ENCODE measurements around the gene PDZD2.

DNA sequence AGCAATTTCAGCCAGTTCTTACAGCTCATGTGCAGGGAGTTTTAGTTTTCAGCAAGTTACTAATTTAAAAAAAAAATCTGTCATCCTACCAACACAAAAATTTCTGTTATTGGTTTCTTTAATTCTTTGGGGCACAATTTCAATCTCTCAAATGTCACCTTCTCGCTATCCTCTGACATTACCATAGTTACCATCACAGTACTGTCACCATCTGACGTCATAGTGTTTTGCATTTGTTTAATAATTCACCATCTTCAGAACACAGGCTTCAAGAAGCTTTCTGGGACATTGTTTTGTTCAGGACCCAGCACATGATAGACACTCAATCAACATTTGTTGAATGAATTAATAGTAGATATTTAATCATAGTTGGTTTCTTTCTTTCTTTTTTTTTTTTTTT, 155.1 kb downstream of the PDZD2 start:
- no peak for TF ChIP-seq POLR2A (IDR thresholded peaks at IDR 0.05; ENCODE audit: borderline replicate concordance, extremely low read depth, insufficient read depth, insufficient read length)
- TF ChIP-seq, protein P1, sequence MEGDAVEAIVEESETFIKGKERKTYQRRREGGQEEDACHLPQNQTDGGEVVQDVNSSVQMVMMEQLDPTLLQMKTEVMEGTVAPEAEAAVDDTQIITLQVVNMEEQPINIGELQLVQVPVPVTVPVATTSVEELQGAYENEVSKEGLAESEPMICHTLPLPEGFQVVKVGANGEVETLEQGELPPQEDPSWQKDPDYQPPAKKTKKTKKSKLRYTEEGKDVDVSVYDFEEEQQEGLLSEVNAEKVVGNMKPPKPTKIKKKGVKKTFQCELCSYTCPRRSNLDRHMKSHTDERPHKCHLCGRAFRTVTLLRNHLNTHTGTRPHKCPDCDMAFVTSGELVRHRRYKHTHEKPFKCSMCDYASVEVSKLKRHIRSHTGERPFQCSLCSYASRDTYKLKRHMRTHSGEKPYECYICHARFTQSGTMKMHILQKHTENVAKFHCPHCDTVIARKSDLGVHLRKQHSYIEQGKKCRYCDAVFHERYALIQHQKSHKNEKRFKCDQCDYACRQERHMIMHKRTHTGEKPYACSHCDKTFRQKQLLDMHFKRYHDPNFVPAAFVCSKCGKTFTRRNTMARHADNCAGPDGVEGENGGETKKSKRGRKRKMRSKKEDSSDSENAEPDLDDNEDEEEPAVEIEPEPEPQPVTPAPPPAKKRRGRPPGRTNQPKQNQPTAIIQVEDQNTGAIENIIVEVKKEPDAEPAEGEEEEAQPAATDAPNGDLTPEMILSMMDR (IDR thresholded peaks at IDR 0.05 in 2 of 3, conservative IDR thresholded peaks at IDR 0.05 in 1 of 3; ENCODE audit: borderline replicate concordance in 1 of 3, insufficient read depth in 1 of 3, low read depth in 2 of 3, low read length in 2 of 3), result no peak
- no peak for TF ChIP-seq POLR2AphosphoS5 (IDR thresholded peaks at IDR 0.05; ENCODE audit: low read depth, low read length)
- TF ChIP-seq EZH2 (IDR thresholded peaks at IDR 0.05), result no peak
- no peak for TF ChIP-seq MAX (IDR thresholded peaks at IDR 0.05)
- TF ChIP-seq ATF3 (IDR thresholded peaks at IDR 0.05), result no peak
- TF ChIP-seq ELF1 (IDR thresholded peaks at IDR 0.05; ENCODE audit: borderline replicate concordance, low read depth), result no peak
- no peak for TF ChIP-seq SP1 (IDR thresholded peaks at IDR 0.05; ENCODE audit: low read depth)
- TF ChIP-seq EGR1 (IDR thresholded peaks at IDR 0.05; ENCODE audit: low read depth), result no peak
- no peak for TF ChIP-seq ZNF274 (IDR thresholded peaks at IDR 0.05; ENCODE audit: low read depth, low read length)
- TF ChIP-seq FOSL1 (IDR thresholded peaks at IDR 0.05; ENCODE audit: low read depth), result no peak
- TF ChIP-seq SIN3A (IDR thresholded peaks at IDR 0.05; ENCODE audit: low read depth), result no peak
- TF ChIP-seq ZFX (IDR thresholded peaks at IDR 0.05), result no peak
